GM21515 (cell line): ENCODE measurements around the gene DPH2.

ENCODE experiments used
- ATAC-seq: cut with Tn5 transposase; IDR thresholded peaks from one replicate; pipeline ENCODE4 v1.9.1; 2021; ENCODE audit not compliant: unreplicated experiment

Gene DPH2

DNA sequence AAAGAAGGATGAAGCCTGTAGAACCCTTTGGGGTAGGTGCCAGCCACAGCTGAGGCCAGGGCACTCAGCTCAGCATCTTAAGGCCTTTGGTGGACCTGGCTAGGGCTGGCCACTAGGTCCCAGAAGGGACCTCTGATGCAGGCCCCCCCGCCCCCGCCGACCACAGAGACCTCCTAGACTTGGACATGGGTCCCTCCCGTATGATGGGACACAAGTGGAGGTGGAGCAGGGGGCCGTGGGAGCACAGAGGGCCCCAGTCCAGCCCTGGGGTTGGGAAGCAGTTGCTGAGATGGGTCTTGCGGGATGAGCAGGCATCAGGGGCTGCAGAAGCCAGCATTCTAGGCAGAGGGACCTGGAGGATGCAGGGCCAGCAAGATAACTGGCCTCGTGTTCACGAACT, 12.4 kb downstream of the DPH2 start:
- no peak for ATAC-seq

DNA sequence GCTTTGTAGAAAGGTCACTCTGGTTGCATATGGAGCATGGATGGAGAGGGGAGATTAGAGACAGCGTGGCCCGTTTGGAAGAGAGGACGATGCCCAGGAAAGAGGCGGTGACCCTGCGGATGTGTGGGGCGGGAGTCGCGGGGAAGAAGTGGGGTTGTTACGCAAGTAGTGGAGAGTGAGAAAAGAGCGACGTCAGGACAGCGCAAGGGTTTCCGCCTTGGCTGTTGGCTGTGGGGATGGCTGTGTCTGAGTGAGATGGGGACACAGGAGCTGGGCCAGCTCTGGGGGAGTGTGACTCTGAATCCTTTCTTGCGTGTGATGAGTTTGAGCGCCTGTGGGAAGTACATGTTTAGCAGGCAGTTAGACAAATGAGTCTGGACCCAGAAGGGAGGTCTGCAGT, 13.0 kb downstream of the DPH2 start:
- ATAC-seq, result no peak

DNA sequence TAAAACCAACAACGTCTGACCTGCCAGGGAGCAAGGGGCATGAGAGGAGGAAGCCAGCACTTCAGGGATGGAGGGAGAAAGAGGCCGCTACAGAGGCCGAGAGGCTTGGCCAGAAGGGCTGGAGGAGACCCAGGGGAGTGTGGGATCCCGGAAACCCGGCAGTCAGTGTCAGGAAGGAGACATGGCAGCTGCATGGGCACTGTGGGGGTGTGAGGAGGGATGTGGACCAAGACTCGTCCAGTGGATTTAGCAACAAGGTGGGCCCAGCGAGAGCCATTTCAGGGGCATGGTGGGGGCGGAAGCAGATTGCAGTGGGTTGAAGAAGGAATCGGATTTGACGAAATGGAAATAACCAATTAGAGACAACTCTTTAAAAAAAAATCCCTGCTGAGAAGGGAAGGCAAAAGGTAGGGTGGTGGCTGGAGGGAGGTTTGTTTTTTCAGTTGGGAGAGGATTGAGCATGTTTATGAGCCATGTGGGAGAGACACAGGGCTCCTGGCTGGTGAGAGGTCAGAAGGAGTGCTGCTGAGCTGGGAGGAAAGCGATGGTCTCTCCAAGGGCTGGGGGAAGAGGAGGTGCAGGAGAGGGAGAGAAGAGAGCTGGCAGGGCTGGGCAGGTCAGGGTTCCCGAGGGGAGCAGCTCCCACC, 13.6 kb downstream of the DPH2 start:
- no peak for ATAC-seq

DNA sequence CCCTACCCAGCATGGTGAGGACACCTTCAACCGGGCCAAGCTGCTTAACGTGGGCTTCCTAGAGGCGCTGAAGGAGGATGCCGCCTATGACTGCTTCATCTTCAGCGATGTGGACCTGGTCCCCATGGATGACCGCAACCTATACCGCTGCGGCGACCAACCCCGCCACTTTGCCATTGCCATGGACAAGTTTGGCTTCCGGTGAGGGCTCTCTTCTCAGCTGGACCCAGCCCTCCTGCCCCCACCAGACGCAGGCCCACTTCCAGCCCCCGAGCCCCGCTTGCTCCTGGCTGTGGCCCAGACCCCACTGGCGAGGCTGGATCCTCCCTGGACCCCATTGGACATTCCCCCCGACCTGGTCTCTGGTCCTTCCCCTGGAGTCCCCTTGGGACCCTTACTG, 15.0 kb downstream of the DPH2 start:
- ATAC-seq, result no peak

DNA sequence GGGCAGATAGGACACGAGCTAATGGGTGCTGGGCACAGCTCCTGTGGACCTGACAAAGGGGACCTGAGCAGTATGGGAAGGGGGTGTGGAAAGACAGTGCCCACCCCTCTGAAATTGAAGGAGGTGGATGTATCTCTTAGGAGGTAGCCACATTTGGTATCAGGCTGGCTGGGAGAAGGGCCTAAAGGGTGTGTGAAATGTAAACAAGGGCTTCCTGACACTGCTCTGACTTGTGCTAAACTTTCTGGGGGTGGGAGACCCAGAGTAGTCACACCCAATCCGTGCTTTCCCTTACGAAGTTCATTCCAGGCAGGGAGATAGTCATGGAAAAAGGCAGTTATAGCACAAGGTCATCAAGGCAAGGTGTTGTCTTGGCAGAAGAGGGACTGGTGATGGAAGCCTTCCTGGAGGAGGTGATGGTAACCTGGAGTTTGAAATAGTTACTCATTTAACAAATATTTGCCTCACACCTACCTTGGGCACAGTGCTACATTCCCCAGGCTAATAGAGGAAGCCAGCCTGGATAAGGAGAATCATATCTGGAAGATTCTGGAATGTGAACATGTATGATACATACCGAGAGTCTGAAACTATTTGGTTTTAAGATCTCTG, 16.3 kb downstream of the DPH2 start:
- ATAC-seq, result no peak

DNA sequence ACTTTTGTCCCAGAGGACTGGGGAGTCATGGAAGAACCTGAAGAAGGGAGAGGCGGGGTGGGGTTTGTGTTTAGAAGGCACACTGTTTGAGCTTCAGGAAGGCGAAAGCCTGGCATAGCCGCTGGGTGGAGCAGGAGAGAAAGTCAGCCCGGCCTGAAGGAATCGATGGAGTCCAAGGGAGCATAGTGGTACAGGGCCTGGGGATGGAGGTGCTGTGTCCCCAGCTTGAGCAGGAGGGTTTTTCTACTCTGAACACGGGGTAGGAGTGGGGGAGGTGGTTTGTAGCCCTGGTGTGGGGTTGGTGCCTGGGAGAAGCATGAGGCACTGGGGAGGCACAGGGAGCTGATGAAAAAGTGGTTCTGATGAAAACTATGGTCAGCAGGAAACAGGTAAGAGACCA, 16.9 kb downstream of the DPH2 start:
- no peak for ATAC-seq

DNA sequence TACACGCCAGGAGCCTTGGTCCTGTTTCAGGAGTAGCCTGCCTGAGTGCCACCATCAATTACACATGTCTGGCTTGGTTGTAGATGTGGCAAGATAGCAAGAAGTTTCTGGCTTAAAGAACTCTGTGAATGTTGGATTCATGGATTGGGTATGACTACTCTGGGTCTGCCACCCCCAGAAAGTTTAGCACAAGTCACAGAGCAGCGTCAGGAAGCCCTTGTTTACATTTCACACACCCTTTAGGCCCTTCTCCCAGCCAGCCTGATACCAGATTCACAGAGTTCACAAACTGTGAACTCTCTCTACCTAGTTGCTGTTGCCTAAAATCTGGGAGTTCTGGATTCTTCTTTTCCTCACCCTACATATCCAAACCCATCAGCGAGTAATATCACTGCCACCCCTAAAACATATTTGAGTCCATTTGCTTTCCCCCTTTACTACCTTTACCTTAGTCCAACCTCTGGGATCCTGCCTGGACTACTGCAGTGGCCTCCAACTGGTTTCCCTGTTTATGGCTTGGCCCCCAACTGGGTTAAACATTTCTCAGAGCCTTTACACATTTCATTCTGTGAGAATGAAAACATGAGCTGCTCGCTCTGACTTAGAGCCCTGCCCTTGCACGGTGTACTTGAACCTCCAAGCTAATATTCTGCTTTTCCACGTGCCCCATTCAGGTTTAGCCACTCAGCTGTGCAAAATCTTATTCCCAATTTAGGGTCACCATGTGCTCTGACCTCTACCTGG, 17.5 kb downstream of the DPH2 start:
- ATAC-seq, result no peak

DNA sequence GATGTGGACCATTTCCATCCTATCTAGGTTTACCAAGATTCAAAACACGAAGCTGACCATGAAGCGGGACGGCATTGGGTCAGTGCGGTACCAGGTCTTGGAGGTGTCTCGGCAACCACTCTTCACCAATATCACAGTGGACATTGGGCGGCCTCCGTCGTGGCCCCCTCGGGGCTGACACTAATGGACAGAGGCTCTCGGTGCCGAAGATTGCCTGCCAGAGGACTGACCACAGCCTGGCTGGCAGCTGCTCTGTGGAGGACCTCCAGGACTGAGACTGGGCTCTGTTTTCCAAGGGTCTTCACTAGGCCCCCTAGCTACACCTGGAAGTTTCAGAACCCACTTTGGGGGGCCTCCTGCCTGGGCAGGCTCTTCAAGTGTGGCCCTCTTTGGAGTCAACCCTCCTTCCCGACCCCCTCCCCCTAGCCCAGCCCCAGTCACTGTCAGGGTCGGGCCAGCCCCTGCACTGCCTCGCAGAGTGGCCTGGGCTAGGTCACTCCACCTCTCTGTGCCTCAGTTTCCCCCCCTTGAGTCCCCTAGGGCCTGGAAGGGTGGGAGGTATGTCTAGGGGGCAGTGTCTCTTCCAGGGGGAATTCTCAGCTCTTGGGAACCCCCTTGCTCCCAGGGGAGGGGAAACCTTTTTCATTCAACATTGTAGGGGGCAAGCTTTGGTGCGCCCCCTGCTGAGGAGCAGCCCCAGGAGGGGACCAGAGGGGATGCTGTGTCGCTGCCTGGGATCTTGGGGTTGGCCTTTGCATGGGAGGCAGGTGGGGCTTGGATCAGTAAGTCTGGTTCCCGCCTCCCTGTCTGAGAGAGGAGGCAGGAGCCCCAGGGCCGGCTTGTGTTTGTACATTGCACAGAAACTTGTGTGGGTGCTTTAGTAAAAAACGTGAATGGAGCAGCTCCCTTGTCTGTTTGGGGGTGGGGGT, 20.7 kb downstream of the DPH2 start:
- ATAC-seq, result no peak

DNA sequence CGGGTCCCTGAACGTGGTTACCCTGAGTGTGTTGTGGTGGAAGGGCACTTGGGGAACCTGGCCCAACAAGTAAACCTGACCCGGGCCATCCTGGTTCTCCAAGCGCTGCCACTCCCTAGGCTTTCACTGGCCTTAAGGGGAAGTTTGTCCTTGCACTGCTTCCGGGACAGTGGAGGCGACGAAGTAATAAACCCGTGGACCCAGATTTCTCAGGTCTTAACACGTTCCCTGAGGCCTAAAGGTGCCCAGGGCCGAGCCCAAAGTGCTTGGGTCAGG, 21.3 kb downstream of the DPH2 start:
- ATAC-seq, result no peak

DNA sequence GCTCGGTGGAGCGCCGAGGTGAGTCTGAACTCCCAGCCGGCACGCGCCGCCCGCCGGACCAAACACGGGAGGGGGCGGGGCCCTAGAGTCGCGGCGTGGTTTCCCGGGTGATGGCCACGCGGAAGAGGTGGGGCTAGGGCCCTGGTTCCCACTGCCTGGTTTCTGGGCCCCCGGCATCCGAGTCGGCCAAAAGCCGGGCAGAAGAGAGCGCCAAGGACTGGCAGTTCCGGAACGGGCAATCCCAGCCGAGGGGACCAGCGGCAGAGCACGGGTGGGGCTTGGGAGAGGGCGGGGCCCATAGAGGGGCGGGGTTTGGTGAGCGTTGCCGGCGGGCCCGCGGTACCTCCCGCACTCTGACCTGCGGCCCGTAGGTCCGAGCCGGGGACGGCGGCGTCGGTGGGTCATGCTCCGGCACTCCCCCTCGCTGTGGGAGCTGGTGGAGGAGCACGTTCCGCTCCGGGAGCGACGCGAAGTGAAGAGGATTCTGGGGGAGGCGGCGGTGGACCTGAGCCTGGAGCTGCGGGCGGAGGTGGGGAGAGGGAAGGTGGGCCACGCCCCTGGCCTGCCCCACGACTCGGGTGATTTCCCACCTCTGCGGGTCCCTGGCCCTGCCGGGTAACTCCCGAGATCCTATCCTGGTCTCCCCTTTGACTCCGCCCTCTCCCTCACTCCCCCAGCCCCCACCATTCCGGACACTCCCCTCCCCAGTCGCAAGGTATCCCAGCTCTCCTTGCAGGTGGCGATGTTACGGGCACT, 21.8 kb downstream of the DPH2 start, which contains the start of gene CCDC24:
Gene CCDC24, plus strand, starts transcription at position 124 of the 756 bp plus-strand sequence. Its CDS starts 280 bp downstream, at position 404.
- peak; percentile 59 for ATAC-seq

DNA sequence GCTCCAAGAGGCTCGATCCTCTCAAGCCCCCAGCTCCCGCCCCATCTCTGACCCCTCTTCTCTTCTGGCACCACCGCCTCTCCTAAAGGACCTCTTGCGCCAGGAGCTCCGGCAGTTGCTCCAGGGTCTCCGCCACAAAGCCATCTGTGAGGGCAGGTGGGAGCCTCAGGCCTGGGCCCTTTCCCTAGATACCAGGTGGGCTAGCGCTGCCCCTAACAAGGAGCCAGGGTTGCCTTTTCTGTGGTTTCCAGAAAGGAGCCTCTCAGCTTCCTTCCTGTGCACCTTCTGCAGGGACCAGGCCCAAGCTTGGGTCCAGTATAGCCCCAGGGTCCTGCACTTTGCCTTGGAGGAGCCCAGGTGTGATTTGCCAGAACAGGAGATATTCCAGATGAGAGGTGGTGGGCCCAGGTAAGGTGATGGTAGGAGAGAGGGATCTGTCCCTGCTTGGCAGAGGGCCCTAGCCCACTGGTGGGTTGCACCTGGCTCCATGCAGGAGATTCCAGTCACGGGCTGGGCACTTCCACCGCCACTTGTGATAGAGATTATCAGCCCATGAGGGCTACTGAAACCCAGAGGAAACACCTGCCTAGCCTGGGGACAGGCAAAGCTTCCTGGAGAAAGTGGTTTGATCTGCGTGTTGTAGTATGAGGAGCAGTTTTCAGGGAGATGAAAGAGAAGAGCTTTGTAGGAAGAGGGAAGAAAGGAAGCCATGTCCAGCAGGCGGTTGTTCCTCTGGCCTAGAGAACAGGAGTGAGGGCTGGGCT, 22.6 kb downstream of the DPH2 start:
- ATAC-seq, result no peak

DNA sequence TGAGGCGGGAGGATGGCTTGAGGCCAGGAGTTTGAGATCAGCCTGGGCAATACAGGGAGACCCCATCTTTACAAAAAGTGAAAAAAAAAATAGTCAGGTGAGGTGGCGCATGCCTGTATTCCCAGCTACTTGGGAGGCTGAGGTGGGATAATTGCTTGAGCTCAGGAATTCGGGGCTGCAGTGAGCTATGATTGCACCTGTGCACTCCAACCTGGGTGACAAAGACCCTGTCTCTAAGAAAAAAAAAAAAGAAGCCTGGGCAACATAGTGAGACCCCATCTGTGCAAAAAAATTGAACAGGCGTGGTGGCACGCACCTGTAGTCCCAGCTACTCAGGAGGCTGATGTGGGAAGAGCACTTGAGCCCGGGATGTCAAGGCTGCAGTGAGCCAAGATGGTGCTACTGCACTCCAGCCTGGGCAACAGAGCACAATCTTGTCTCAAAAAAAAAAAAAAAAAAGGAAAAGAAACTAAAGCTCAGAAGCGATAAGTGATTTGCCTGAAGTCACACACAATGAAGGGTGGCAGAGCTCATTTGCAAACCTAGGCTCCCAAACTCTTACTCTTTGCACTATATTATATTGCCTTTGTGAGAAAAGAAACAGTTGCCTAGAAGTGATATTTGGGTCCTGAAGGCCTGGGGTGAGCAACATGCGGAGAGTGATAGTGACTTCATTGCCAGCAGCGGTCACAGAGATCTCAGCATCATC, 23.6 kb downstream of the DPH2 start:
- no peak for ATAC-seq

DNA sequence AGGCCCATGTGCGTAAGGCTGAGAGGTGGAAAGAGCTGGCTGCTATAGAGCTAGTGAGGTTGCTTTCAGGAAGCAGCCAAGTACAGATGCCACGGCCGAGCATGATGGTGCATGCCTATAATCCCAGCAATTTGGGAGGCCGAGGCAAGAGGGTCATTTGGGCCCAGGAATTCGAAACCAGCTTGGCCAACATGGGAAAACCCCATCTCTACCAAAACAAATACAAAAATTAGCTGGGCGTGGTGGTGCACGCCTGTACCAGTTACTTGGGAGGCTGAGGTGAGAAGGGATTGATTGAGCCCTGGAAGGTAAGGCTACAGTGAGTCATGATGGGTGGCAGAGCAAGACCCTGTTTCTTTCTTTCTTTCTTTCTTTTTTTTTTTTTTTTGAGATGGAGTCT, 24.3 kb downstream of the DPH2 start:
- no peak for ATAC-seq

DNA sequence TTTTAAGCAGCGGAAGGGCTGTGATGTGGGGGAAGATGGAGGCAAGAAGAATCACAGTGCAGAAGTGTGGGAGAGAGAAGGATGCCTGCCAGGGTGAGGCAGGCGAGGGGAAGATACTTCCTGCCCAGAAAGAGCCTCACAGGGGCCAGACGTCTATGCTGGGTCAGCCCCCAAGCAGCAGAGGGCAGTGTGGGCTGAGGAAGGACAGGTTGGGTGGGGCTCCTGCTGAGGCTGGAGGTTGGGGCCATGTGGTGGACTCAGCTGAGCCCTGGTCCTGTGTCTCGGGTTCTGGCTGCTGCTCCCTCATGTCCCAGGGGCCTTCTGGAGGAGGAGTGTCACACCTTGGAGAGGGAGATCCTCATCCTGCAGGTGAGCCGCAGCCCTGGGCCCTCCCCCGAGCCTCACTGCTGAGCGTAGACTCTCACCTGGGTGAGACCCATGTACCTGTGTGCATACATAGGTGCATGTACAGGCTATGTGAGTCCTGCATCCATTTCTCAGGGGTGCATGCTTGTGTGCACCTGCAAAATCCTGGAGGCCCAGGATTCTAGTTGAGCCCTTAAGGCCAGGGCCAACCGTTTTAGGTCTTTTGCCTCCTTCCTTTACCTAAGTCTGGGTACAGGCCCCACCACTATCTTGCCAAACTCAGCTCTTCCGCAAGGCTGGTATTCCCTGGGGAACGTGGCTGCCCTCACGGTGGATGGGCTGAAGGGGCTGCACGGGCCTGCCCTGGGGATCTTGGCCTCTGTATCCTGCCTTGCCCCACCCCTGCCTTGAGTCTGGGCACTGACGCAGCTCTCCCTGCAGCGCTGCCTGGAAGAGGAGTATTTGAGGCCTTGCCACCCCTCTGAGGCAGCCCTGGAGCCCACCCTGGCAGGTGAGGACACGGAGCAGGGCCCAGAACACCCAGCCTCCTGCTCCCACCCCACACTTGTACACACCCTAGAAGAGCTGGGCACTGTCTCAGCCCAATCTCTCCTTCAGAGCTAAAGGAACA, 25.3 kb downstream of the DPH2 start:
- ATAC-seq, result no peak

DNA sequence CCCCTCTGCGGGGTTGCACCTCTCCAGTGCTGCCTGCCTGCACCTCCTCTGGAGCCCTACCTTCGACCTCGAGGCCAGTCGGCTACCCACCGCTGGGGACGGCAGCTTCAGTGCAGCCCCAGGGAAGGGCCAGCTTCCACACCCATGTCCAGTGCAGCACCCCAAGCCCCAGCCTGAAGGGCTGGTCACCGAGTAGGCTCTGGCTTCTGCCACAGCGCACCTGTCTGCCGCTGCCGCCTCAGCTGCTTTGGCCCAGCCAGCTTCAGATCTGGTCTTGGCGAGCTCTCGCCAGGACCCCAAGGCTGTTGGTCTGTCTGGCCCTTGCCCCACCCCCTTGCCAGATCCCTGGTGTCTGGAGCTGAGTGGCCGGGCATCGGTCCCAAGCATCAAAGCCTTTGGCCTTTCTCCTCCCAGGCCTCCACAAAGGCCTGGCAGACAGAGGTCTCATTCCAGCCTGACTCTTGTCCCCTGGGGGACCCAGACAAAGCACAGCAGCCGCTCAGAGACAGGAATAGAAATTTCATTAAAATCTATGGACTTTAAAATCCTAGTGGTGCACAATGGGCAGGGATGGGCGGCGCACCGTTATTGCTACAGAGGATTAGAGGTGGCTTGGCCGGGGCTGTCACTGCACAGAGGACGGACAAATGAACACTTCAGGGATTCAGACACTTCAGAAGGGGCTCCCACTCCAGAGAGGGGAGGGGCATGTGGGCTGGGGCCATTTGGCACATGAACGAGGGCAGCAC, 26.3 kb downstream of the DPH2 start:
- ATAC-seq, result no peak

DNA sequence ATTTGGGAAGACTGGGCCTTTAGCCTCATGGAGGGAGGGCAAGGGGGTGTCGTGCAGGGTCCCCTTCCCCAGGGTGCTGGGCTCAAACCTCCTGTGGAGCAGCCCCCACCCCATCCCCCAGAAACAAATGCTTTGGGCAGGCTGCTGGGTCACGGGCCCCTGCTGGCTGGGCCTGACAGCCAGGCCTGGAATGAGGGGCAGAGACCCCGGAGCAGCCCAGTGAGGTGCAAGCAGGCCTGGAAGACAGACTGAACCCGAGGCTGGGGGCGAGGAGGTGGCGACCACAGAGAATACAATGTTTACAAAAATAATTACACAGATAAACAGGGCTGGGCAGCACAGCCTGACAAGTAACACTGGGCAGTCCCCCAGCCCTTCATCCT, 26.9 kb downstream of the DPH2 start:
- no peak for ATAC-seq

DNA sequence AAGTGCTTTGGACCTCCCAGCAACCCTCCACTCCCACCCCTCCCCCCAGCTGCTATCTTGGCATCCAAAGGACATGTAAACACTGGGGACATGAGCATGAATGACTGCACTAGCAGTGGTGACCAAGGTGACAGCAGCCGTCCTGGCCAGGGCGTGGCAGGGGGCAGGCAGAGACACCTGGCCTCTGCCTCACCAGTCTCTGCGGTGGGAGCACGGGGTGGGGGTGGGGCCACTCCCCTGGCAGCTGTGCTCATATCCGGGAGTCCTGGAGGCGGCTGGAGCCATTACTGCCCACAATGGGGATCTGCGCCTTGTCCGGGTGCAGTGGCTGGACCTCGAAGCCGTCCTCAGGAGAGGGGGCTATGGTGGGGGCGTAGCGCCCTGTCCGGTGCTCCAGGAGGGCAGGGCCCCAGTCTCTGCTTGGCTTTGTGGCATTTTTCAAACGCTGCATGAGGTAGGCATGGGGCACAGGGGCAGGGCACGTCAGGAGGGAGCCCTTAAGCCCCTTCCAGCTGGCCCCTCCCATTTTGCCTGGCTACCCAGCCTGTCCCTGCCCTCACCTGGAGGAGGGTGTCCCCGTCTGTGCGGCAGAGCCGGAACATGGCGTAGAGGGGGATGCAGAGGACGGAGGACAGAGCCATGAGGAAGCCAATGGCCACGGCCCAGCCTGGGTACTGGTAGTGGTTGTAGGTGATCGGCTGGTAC, 27.6 kb downstream of the DPH2 start:
- no peak for ATAC-seq
